GM18868 (cell line): ENCODE measurements around the gene SLIT3.

Experiments
- ATAC-seq: cut with Tn5 transposase; IDR thresholded peaks from one replicate; pipeline ENCODE4 v1.9.1; 2021; ENCODE audit warnings: mild to moderate bottlenecking, moderate library complexity; ENCODE audit not compliant: unreplicated experiment

The SLIT3 gene

GRCh38 chr5:169300468-169301385, at the start of gene SLIT3:
SLIT3 (minus strand) TSS chr5:169301139; CDS start chr5:169300709, 430 bp downstream.
- no peak for ATAC-seq

- ATAC-seq: no peak
These were observed 49.1 kb upstream of the SLIT3 start for GRCh38 chr5:169350016-169350415.

DNA sequence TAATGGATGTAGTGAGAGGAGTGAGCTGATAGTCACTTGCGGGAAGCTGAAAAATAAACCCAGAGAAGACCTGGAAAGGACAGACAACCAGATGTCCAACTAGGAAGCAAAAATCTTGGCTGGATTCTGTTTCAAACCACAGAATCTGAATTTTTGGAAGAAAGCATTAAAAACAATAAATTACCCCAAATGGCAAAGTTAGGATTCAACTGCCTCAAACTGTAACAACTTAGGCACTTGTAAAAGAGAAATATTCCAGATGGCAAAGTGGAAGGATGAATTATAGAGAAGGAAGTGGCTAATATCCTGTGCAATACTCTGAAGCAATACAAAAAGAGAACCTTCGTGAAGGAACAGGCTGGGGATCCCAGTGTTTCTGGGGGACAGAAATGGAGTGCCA, 46.8 kb upstream of the SLIT3 start:
- no peak for ATAC-seq

- ATAC-seq: no peak
These were observed 43.7 kb upstream of the SLIT3 start for GRCh38 chr5:169344629-169345028.

DNA sequence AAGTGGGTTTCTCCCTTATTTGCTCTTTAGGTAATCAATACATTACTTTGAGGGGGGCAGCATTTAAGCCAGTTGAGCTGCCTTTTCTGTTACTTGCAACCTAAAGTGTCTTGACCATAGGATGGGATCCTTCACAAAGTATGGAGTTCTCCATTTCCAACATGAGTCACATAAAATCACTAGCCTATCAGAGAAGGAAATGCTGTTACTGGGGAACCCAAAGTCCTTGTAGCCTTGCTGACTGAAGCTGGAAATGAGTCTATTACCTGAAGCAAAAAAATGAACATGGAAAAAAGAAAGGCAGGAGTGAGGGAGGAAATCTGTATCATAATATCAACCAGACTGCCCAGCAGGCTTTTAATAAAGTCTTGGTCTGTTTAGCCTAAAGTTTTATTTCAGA, 42.8 kb upstream of the SLIT3 start:
- no peak for ATAC-seq

DNA sequence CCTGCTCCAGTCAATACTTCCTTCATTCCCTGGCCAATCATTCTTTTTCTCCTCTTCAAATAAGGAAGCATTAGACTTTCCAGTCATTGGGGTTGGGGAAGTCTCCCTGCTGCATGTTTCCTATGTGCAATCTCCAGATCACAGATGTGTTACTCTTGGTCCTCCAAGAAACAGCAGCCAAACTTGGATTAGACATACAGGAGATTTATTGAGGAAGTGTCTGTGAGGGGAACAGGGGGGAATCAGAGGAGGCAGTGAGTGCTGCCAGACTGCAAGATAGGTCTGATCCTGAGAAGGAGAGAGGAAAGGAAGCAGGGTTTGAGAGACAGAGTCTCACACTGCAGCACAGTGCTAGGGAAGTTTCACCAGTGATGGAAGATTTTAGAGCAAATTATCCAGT, 40.6 kb upstream of the SLIT3 start:
- ATAC-seq: no peak

- ATAC-seq: no peak
These were observed 38.9 kb upstream of the SLIT3 start for GRCh38 chr5:169339869-169340268.

- ATAC-seq: no peak
These were observed 35.3 kb upstream of the SLIT3 start for GRCh38 chr5:169336242-169336641.

GRCh38 chr5:169335806-169336205, 34.9 kb upstream of the SLIT3 start:
- ATAC-seq: no peak

DNA sequence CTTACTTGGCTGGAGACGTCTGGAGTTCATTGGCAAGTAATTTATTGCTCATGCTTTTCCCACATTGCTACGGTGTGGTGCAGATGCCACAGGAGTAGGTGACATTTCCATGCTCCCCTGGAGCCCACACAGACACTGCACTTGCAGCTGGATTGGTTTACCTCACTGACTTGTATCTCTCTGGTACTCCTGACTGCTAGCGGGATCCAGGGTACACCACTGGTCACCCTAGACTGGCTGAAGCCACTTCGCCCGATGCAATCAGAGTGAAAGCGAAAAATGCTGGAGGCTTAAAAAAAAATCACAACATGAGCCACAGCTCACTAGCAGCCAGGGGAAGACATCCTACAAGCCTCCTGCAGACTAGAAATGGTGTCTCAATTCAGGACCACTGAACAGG, 32.6 kb upstream of the SLIT3 start:
- no peak for ATAC-seq

- no peak for ATAC-seq
These were observed 30.4 kb upstream of the SLIT3 start for GRCh38 chr5:169331292-169331852.

DNA sequence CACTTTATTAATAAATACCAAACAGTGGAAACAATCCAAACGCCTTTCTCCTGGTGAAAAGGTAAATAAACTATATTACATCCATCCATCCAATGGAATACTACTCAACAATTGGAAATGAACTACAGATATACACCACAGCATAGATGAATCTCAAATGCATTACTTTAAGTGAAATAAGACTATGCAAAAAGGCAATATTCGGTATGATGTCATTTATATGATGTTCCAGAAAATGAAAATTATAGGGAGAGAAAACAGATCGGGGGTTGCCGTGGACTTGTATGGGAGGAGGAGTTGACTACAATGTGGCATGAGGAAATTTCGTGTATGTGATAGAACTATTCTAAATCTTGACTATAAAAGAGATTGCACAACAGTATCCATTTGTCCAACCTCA, 27.5 kb upstream of the SLIT3 start:
- ATAC-seq: no peak

GRCh38 chr5:169325273-169325672, 24.3 kb upstream of the SLIT3 start:
- ATAC-seq: no peak

DNA sequence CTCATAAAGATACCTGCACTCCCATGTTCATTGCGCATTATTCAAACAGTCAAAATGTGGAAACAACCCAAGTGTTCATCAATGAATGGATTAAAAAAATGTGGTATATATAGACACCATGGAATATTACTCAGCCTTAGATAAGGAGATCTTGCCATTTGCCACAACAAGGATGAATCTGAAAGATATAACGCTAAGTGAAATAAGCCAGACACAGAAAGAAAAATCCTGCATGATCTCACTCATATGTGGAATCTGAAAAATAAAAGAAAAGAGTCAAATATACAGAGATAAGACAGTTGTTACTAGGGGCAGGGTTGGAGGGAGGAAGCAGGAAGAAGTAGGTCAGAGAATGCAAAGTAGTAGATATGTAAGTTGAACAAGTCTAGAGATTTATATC, 17.6 kb upstream of the SLIT3 start:
- ATAC-seq: no peak

DNA sequence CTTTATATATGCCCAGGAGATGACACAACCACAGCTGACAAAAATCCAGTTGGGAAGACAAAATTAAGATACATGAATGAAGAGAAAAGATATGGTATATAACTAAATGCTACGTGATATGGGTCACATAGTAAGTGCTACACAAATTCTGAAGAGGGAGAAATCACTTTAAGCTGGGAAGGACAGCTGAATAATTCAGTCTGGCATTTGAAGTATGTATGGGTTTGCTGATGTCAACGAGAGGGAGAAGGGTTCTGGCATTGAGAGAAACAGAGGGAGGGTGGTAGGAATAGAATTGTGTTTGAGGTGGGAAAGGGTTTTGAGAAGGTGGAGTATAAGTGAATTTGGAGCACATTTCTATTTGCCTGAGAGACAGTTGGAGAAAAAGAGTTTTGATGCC, 6.7 kb upstream of the SLIT3 start:
- ATAC-seq: no peak

GRCh38 chr5:169305366-169305765, 4.4 kb upstream of the SLIT3 start:
- no peak for ATAC-seq

DNA sequence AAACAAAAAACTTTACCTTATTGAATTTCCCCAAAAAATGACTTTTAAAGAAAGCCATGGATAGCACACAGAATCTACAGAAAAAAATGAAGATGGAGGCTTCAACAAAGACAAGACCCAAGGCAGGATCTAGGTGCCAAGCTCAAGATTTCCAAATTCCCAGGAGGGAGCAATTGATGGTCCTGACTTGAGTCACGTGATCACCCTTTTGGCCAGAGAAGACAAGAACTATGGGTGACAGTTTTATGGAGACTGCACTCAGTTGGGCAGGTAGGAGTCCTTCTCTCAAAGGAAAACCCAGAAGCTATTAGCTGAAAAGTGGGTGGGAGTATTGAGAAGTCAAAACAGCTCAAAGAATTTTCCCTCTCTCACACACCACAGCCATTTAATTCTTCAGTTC, 3.2 kb upstream of the SLIT3 start:
- ATAC-seq: no peak

- no peak for ATAC-seq
These were observed 2.2 kb upstream of the SLIT3 start for GRCh38 chr5:169303119-169303515.

- peak; percentile 87 for ATAC-seq
These were observed 1.7 kb upstream of the SLIT3 start for GRCh38 chr5:169302491-169303118.

GRCh38 chr5:169301986-169302385, 1.0 kb upstream of the SLIT3 start:
- ATAC-seq: peak; percentile 13

- ATAC-seq: no peak
These were observed 521 bp upstream of the SLIT3 start for GRCh38 chr5:169301386-169301934.
